Glomerular visceral epithelial cell (primary cell): Measurements from ENCODE around the gene TPCN1.
A peak's percentile ranks its signal among the peaks of the same experiment; 100 is the strongest.

ENCODE experiments used
- DNase-seq: peaks from one replicate; pipeline ENCODE4 v3.0.0-alpha.2; 2016; ENCODE audit errors: extremely low spot score

The TPCN1 gene

DNA sequence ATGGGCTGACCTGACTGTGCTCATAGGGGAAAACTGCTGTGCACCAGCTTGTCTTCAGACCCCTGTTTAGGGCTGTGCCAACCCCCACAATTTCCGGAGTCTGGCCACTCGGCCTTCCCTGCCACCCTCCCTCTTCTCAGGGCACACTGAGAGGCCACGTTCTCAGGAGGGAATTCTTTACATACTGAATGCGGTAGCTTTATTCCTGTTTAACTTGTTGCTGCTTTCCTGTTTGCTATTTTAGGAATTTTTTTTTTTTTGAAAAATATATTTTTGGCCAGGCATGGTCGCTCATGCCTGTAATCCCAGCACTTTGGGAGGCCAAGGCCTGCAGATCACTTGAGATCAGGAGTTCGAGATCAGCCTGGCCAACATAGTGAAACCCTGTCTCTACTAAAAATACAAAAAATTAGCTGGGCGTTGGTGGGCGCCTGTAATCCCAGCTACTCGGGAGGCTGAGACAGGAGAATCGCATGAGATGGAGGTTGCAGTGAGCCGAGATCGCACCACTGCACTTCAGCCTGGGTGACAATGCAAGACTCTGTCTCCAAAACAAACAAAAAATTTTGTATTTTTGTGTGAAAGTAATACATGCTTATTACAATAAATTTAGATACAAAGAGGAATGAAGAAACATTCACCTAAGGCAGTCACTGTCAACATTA lies 39.5 kb downstream of the TPCN1 start:
- DNase-seq, result peak; percentile 58

DNA sequence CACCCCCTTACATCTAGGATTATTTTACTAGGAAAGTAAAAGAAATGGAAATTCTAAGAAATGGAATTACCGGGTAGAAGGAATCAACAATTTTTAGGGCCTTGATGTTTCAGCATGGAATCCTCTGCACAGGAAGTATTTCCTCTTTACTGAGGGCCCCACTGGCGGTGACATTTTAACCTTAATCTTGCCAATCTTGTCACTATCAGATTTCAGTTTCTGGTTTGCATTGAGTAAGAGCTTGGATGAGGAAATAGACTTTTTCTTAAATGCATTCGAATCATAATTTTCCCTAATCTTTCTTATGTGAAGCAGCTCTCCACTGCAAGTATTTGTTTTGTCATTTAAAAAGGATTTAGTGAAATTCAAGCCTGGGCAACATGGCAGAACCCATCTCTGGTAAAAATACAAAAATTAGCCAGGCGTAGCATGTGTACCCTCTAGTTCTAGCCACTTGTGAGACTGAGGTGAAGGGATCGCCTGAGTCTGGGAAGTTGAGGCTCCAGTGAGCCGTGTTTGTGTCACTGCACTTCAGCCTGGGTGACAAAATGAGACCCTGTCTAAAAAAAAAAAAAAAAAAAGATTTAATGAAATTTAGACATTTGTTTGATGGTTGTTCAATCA lies 40.7 kb downstream of the TPCN1 start:
- DNase-seq, result no peak

DNA sequence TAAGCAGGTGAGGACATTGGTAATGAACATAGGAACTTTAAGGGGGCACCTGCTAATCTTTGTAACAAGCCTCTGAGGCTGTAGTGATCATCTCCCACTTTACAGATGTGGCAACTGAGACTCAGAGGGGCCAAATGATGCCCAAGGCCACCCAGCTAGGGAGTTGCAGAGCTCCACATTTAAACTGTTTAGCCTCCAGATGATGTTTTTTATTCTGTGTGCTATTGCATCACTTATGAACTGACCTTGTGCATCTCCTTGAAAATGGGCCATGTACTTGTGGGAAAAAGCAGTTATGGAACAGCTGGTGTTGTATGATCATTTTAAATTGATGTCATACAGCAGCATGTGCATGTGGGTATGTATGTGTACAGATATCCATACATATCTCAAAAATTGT lies 41.4 kb downstream of the TPCN1 start:
- DNase-seq, result no peak

DNA sequence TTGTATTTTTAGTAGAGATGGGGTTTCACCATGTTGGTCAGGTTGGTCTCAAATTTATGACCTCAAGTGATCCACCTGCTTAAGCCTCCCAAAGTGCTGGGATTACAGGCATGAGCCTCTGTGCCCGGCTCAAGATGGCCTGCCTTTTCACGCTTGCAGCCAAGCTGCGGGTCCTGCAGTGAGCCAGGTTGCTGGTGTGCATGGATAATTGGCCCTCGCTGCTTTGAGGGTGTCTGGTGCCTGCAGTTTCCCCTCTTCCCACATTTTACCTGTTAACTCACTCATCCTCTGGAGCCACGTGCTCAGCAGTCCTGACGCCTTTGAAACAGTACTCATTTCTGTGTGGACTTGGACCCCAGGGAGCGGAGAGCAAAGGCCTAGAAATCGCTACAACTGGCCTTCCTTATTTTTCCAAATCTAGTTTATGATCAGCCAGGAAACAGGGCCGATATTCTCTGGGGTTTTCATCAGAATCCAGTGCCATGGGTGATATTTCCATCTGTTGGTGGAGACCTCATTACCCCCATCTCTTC lies 42.2 kb downstream of the TPCN1 start:
- no peak for DNase-seq

DNA sequence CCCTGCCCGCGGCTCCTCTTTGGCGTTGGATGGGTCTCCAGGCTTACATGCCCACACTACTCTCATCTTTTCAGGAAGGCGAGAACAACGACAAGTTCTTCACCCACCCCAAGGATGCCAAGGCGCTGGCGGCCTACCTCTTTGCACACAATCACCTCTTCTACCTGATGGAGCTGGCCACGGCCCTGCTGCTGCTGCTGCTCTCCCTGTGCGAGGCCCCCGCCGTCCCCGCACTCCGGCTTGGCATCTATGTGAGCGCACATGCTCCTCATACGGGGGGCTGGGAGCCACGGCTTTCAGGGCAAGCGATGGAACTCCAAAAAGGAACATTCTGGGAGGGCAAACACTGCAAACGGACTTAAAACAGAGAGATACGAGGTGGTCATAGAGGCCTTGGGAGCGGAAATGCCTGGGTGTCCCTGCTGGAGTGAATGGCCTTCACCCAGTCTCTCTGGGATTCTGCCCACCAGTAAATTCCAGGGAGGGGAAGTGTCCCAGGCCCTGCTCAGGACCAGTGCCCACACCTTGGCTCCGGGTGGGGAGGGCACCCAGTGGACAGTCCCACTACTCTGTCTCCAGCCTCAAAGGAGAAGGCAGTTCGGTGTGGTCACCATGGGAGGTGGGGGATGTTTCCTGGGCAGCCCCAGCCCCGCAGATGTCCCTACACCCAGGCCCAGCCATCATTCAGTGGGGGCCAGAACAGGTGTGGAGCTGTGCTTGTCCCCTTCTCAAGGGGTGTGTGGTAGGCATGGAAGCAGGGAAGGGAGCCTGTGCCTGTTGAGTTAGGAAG lies 45.0 kb downstream of the TPCN1 start:
- no peak for DNase-seq

GRCh38 chr12:113267621-113268020 lies 46.4 kb downstream of the TPCN1 start:
- no peak for DNase-seq

GRCh38 chr12:113268136-113268535 lies 46.9 kb downstream of the TPCN1 start:
- no peak for DNase-seq

GRCh38 chr12:113268621-113269020 lies 47.4 kb downstream of the TPCN1 start:
- DNase-seq, result no peak

DNA sequence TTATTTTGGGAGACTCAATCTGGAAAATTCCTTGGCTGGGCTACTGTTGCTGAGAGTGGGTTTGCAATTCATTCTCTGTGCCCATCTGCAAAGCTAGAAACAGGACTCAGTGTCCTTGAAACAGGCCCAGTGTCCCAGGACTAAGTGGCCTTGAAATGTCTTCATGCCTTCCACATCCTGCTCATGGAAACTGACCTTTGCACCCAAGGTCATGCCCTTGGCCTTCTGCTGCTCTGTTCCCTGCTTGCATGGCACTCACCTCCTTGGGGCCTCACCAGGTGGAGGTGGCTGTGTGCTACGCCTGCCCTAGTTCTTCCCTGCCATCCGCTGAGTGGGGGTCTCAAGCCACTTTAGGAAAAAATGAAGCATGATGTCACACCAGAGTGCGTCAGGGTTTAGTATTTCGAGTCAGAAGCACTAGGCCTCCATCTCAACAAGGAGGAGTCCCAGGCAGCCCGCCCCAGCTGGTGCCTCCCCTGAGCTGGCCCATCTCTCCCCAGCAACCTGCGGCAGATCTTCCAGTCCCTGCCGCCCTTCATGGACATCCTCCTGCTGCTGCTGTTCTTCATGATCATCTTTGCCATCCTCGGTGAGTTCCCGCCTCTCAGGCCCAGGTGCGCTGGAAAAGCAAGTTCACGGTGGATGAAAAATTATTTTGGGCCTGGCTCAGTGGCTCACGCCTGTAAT lies 48.1 kb downstream of the TPCN1 start:
- no peak for DNase-seq

GRCh38 chr12:113270709-113271009 lies 49.4 kb downstream of the TPCN1 start:
- no peak for DNase-seq

DNA sequence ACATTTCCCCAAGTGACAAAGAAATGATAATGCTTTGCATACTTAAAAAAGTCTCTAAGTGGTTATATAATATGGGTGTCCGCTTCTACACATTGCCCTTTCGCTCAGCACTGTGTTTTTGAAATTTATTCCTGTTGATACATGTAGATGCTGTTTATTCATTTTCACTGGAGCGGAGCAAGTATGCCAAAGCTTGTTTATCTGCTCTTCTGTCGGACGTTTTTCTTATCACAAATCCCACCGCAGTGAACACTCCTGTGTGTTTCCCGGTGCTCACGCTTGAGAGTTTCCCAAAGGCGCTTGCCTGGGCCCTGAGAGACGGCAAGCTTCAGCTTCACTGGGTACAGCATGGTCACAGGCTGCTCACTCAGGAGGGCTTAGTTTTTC lies 50.2 kb downstream of the TPCN1 start:
- no peak for DNase-seq

- DNase-seq, result no peak
Observed at GRCh38 chr12:113271853-113272561, 50.7 kb downstream of the TPCN1 start.

DNA sequence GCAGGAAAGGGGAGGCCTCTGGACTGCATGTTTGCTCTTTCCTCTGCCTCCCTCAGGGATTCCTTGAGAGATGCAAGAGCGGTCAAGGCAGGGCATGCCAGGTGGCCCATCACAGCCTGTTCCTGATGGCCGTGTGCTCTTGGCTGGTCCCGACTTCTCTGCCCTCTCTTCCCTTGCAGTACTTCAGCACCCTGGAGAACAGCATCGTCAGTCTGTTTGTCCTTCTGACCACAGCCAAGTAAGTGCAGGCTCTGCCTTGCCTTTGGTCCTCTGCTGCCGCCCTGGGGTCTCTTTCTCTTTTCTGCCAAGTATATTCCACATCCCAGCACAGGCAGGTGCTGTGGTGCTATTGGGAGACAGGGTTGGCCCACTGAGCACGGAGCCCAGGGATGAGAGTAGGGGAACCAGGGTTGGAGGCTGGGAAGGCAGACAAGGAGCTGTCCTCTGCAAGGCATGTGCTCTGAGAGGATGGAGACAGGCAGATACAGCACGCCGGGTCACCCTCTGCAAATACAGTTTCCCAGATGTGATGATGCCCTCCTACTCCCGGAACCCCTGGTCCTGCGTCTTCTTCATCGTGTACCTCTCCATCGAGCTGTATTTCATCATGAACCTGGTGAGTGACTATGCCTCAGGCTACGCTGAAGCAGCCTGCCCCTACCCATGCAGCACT lies 51.9 kb downstream of the TPCN1 start:
- DNase-seq, result no peak

GRCh38 chr12:113274848-113275247 lies 53.6 kb downstream of the TPCN1 start:
- DNase-seq, result no peak

GRCh38 chr12:113276306-113276705 lies 55.0 kb downstream of the TPCN1 start:
- DNase-seq, result no peak

DNA sequence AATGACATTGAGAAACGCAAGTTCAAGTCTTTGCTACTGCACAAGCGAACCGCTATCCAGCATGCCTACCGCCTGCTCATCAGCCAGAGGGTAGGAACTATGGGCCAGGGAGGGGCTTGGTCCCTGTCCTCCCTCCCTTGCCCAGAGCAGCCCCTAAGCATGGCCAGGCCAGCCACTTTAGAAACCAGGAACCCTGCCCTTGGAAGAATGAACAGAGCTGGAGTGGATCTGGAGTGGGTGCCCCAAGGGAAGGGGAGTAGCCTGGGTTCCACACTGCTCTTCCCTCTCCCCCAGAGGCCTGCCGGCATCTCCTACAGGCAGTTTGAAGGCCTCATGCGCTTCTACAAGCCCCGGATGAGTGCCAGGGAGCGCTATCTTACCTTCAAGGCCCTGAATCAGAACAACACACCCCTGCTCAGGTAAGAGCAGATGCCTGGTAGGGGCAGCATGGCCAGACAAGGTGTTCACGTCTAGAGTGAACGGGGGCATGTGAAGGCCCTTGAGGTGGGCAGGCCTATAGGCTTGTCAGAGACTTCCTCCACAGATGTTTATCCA lies 55.8 kb downstream of the TPCN1 start:
- DNase-seq, result no peak

GRCh38 chr12:113277511-113277910 lies 56.2 kb downstream of the TPCN1 start:
- no peak for DNase-seq

- no peak for DNase-seq
Observed at GRCh38 chr12:113278141-113278540, 56.9 kb downstream of the TPCN1 start.

DNA sequence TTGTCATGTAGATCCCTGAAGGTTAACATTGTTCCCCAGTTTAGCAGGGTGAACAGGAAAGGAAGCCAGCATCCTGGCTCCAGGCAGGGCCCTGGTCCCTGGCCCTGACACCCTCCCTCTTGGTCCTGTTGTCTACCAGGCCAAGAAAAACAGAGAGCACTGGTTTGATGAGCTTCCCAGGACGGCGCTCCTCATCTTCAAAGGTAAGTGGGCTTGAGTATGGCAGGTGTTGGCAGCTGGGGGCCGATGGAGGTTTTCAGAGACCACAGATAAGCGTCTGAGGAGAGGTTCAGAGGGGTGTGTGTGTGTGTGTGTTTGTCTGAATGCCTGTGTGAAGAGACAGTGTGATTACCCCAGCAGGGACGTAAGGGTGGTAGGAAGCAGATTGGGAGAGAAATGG lies 57.4 kb downstream of the TPCN1 start:
- DNase-seq, result no peak

DNA sequence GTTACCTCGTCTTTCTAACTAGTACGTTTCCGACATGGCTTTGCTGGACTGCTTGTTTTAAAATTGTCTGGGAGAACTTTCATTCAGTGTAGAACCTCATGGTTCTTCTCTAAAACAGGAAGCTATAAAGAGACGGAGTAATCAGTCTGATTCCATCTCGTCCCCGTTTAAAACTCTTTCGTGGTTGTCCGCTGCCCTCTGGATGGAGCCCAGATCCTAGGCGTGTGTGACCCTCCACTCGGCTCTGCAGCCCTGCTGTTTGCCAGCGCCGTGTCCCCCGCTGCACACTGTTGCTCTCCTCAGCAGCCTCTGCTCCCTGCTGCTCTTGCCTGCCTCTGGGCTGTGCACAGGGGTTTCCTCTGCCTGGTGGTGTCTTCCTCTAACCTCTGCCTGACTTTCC lies 63.5 kb downstream of the TPCN1 start:
- no peak for DNase-seq
